GM21423 (cell line): ENCODE results near the gene SOS1.
"Not testable (repeated sequence)": the region's sequence is repeated elsewhere in the genome, so short reads cannot be mapped to it uniquely, and the experiment has no call there.

ENCODE experiments used
- ATAC-seq: cut with Tn5 transposase; IDR thresholded peaks from one replicate; pipeline ENCODE4 v1.9.1; 2021; ENCODE audit warnings: mild to moderate bottlenecking, moderate library complexity; ENCODE audit not compliant: unreplicated experiment

Gene SOS1

DNA sequence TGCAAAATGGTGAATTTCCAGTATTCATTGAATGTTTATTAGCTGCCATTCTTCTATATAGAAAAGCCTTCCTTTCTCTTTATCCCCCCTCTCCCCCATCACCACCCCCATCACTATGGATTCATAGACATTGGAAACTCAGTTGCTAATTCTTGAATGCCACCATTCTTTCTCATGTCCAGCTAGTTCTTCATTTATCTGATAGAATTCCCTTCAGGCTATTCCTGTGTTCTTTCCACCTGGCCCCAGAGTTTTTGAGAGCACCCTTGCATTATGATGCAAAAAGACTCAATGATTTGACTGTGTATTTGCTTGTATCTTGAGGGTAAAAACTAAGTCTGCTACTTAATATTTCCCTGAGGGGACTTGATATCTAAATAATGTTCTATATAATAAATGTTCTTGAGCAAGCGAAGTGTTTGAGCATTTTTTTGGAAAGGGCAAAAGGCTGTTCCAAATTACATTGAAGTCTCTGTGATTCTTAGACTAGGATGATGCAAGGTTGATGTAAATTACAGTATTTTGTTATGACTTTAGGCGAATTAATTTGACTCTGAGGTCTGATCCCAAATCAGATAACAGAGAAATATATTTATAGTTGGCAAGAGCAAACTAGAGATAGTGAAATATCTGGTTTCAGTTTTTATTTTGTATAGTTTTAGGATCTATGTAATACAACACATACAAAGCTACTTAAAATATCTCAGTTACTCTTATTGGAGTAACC, 18.8 kb upstream of the SOS1 start:
- ATAC-seq = no peak

GRCh38 chr2:39138837-39139211, 18.0 kb upstream of the SOS1 start:
- no peak for ATAC-seq

DNA sequence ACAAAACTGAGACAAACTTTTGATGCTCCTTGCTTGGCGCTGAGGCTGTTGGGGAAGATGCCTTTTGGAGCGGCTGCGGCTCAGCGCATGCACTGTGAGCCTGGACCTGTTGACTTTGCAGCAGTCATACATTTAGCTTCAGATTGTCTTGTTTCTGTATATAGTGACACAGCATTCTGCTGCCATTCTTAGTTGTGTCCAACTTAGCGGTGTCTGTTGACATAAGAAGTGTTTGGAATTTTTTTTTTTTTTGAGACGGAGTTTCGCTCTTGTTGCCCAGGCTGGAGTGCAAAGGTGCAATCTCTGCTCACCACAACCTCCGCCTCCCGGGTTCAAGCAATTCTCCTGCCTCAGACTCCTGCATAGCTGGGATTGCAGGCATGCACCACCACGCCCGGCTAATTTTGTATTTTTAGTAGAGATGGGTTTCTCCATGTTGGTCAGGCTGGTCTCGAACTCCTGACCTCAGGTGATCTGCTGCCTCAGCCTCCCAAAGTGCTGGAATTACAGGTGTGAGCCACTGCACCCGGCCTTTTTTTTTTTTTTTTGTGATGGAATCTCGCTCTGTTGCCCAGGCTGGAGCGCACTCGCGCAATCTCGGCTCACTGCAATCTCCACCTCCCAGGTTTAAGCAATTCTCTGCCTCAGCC, 17.5 kb upstream of the SOS1 start:
- not testable (repeated sequence) for ATAC-seq

- ATAC-seq = no peak
These were observed 15.9 kb upstream of the SOS1 start for GRCh38 chr2:39136799-39137198.

DNA sequence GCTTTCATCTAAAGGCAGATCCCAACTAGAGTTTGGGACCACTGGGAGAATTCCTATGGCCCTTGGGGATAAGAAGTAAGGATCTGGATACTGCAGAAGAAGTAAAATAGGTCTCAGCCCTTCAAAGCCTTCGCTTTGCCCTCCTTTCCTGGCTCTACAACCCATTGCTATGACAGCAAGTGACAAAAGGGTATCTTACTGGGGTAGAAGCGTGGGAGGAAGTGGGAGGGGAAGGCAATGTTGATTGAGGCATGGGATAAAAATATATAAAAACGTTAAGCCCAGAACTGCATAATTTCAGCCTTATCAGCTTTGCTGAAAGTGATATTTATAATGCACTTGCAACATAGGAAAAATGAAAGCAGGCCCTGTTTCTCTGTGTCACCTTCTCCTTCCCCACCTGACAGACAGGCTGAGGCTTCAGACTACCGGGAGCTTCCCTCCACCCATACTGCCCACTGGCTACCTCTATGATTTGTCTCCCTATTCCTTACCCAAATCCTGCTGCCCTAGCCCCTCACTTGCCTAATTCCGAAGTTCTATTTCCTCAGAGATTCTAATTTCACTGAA, 14.9 kb upstream of the SOS1 start:
- no peak for ATAC-seq

DNA sequence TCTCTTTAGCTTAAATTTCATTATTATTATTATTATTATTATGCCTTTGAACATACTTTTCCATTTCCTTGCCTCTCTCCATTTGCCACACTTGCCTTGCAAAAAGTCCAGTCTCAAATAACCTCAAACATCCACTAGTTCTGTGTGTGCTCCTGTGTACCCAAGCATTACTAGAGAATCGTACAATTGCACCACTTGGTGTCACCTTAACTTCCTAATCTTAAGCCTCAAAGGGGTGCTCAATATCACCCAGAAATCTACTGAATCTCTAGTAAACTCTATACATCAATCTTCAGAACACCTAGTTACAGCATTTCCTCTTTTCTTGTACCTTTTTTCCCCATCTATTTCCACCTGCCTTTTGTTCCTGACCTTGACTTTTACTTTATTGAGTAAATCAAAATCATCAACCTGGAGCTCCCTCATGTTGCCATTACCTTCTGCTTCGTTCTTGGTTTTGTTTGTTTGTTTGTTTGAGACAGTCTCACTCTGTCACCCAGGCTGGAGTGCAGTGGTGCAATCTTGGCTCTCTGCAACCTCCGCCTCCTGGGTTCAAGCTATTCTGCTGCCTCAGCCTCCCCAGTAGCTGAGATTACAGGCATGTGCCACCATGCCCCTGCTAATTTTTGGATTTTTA, 12.5 kb upstream of the SOS1 start:
- no peak for ATAC-seq

DNA sequence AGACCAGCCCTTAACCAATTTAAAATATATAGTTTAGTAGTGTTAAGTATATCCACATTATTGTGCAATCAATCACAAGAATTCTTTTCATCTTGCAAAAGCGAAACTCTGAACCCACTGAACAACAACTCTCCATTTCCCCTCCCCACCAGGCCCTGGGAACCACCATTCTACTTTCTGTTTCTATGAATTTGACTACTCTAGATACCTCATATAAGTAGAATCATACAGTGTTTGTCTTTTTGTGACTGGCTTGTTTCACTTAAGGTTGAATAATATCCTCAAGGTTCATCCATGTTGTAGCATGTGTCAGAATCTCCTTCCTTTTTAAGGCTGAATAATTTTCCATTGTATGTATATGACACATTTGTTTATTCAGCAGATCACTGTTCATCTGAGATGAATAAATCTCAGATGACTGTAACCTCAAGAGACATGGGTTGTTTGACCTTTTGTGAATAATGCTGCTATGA, 8.1 kb upstream of the SOS1 start:
- ATAC-seq = peak; percentile 48

GRCh38 chr2:39127973-39128372, 7.1 kb upstream of the SOS1 start:
- ATAC-seq = peak; percentile 41

GRCh38 chr2:39124746-39125057, 3.9 kb upstream of the SOS1 start:
- ATAC-seq = no peak

GRCh38 chr2:39124000-39124745, 3.3 kb upstream of the SOS1 start:
- peak; percentile 55 for ATAC-seq

DNA sequence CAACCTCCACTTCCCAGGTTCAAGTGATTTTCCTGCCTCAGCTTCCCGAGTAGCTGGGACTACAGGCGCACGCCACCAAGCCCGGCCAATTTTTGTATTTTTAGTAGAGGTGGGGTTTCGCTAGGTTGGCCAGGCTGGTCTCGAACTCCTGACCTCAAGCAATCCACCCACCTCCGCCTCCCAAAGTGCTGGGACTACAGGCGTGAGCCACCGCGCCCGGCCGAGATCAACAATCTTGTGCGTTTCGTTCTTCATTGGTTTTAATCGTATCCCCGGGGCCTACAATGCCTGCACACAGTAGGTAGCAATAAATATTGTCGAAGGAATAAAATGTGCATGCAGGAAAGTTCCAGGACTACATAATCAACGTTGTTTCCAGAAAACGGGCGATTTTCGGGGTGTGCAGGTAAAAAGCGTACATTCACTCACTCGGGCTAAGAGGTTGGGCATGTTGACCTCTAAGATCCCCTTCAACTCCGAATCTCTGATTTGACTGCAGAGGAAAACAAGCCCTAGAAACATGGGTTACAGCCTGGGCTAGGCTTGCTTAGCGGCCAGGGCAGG, 2.7 kb upstream of the SOS1 start:
- no peak for ATAC-seq

DNA sequence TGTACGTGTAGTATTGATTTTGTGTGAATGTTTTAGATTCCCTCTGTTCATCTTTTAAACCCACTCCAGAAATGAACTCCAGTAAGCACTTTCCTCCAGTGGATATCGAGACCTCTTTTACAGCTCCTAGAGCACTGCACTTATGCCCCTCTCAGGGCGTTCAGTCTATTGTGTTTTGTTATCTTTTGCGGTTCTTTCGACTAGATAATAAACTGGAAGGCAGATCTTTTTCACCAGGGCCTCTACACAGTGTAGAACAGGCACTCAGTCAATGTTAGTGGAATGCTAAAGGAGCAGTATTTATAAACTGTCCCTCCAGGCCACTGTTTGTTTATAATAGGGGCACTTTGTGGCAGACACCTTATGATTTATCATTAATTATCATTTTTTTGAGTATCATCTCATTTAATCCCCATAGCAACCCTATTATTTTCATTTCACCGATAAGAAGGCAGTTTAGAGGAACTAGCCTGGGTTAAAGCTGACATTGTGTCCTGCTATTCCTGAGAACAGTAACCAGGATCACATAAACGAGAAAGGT, 742 bp upstream of the SOS1 start:
- no peak for ATAC-seq

DNA sequence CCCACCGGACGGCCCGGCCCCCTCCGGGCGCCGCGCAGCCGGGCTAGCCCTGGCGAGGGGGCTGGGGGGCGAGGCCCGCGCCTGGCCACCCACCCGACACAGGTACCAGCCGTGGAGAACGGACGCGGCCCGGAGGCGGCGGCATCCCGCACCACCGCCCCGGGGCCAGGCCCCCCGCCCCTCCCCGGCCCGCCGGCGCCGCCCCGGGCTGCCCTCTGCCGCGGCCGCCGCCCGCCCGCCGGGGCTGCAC, 405 bp downstream of the SOS1 start:
- ATAC-seq = peak; percentile 12

DNA sequence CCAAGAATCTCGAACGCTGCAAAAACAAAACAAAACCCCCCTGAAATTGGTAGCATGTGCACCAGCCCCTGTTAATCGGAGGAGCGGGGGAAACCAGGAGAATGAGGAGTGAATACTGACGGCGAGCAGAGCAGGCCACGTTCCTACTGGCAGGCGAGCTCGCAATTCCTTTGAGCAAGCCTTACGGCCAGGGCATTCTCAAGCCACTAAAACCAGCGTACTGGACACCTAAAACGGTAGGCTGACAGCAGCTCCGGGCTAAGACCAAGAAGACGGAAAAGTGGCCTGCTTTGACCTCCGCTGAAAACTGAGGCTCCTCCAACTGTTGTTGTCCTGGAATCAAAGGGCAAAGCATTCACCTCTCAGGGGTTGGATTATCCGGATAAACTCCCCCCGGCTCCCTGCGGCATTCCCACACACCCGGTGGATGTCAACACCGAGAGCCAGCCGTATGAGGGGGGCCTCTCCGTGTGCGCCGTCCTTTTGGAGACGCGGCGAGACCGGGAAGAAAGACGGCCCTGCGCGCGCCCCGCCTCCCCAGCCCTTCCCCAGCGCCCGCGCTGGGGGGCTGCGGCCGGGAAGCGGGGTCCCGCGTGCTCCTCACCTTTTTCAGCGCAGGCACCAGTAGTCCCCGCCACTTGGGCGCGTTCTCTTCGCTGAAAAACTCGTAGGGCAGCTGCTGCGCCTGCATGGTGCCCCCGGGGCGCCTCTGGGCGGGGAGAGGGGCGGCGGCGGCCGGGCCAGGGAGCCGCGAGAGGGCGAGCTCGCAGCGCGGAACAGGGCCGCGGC, 925 bp downstream of the SOS1 start:
- ATAC-seq = peak; percentile 42

GRCh38 chr2:39118786-39119499, 1.9 kb downstream of the SOS1 start:
- no peak for ATAC-seq

- no peak for ATAC-seq
These were observed 5.3 kb downstream of the SOS1 start for GRCh38 chr2:39115556-39115955.

DNA sequence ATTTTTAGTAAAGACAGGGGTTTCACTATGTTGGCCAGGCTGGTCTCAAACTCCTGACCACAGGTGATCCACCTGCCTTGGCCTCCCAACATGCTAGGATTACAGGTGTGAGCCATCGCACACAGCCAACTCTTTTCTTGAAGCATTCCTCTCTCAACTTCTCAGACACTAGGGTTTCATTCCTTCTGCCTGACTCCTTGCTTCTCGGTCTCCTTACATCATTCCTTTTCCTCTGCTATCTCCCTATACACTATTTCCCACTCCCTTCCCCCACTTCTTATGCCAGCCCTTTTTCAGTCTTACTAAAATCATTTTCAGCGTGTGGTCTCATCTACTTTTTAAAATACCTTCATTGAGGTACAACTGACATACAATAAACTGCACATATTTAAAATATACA, 6.1 kb downstream of the SOS1 start:
- ATAC-seq = no peak

DNA sequence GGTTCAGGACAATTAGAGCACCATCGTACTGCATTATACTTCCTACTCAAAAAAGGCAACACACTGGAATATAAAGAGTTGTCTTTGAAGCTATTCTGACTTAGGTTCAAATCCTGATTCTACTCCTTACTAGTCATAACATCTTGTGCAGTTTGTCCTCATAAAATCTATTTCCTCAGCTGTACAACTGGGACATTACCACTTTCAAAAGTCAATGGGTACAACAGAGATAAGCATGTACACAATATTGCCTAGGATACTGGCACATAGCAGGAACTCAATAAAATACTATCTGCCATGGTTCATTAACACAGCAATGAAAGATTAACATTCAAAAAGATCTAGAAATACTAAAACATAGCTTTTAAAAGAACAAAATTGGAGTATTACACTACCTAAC, 11.3 kb downstream of the SOS1 start:
- ATAC-seq = no peak

GRCh38 chr2:39108377-39108776, 12.5 kb downstream of the SOS1 start:
- no peak for ATAC-seq
